ENCODE results near the gene MTMR12.
"Not testable (repeated sequence)": the region's sequence is repeated elsewhere in the genome, so short reads cannot be mapped to it uniquely, and the experiment has no call there.

The MTMR12 gene

DNA sequence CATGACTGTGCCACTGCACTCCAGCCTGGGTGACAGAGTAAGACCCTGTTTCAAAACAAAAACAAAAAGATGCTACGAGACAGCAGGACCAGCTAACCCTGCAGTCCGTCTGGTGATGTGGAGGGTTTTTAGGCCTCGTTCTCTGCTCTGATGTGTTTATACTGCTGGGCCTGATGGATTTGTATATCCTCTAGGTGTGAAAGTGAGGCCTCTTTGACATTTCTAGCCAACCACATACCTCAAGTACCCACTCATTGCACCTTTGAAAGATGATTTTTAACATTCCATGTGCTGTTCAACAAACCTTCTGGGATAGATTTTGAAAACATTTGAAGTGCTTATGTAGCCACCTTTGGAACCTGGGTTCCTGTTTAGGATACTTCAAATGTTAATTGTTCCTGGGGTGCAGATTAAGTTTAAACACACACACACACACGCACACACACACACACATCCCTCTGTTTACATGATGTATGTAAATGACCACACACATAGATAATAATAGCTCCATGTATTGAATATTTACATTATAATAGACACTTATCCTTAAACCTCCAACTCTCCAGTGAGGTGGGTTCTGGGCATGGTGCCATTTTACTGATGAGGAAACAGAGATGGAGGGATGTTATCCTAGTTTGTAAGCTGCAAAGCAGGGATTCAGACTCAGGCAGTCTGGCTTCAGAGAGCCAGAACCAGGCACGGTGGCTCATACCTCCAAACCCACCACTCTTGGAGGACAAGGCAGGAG, 89.8 kb downstream of the MTMR12 start:
- TF ChIP-seq, protein P1, sequence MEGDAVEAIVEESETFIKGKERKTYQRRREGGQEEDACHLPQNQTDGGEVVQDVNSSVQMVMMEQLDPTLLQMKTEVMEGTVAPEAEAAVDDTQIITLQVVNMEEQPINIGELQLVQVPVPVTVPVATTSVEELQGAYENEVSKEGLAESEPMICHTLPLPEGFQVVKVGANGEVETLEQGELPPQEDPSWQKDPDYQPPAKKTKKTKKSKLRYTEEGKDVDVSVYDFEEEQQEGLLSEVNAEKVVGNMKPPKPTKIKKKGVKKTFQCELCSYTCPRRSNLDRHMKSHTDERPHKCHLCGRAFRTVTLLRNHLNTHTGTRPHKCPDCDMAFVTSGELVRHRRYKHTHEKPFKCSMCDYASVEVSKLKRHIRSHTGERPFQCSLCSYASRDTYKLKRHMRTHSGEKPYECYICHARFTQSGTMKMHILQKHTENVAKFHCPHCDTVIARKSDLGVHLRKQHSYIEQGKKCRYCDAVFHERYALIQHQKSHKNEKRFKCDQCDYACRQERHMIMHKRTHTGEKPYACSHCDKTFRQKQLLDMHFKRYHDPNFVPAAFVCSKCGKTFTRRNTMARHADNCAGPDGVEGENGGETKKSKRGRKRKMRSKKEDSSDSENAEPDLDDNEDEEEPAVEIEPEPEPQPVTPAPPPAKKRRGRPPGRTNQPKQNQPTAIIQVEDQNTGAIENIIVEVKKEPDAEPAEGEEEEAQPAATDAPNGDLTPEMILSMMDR (IDR thresholded peaks at IDR 0.05; ENCODE audit: control insufficient read depth, extremely low read depth, insufficient read depth) = no peak
- DNase-seq (ENCODE audit: low read depth) = no peak
- no peak overlapping the region for H3K4me3 ChIP-seq (ENCODE audit: low read depth, low read length)

DNA sequence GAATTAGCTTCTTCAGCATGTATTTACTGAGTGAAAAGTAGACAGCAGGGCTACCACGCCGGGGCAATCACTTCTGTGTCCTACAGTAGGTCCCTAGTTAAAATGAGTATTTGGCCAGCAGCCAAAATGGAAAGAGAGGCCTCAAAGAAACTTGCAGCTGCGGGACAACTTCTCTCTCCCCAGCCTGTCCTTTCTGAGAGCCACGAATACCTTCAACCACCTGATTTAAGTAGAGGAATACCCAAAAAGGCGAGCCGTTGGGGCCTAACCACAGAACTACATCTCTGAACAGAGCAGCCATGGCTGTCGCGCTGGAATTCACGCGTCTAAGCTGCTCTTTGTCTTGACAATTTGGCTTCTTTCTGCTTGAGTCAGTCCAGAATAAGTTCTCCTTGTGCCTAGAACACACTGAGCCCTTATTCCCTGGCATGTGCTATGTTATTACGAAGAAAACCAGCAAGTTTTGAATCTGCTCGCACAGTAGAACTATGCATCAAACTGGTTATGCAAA, 94.8 kb downstream of the MTMR12 start:
- no peak for DNase-seq (ENCODE audit: low read depth)
- TF ChIP-seq, protein P1 (IDR thresholded peaks at IDR 0.05; ENCODE audit: control insufficient read depth, extremely low read depth, insufficient read depth) = no peak
- no peak overlapping the region for H3K4me3 ChIP-seq (ENCODE audit: low read depth, low read length)

DNA sequence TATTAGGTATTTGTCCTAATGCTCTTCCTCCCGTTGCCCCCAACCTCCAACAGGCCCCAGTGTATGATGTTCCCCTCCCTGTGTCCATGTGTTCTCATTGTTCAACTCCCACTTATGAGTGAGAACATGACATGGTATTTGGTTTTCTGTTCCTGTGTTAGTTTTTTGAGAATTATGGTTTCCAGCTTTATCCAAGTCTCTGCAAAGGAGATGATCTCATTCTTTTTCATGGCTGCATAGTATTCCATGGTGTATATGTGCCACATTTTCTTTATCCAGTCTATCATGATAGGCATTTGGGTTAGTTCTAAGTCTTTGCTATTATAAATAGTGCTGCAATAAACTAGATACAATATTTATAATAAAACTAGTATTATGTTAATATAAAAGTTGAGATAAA, 98.4 kb downstream of the MTMR12 start:
- DNase-seq (ENCODE audit: low read depth); H3K4me3 ChIP-seq (ENCODE audit: low read depth, low read length): not testable (repeated sequence)

DNA sequence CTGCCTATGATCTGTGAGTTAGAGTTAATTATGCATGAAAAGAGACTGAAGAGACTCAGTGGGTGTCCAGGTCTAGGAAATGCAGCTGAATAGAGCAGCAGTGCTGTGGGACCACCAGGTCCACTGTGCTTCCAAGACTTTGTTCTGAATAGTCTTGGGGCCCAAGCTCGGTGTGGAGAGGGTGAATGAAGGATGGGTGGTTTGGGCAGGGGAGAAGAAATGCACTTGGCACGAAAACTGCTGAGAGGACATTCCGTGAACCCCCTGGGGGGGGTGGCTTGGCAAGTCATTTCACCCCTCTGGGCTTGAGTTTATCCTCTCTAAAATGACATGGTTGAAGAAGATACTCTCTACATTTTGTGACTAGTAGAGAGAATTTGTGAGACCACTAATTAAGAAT, 102.6 kb downstream of the MTMR12 start:
- no peak for DNase-seq (ENCODE audit: low read depth)
- no peak overlapping the region for H3K4me3 ChIP-seq (ENCODE audit: low read depth, low read length)
- TF ChIP-seq, protein P1 (IDR thresholded peaks at IDR 0.05; ENCODE audit: control insufficient read depth, extremely low read depth, insufficient read depth) = no peak

DNA sequence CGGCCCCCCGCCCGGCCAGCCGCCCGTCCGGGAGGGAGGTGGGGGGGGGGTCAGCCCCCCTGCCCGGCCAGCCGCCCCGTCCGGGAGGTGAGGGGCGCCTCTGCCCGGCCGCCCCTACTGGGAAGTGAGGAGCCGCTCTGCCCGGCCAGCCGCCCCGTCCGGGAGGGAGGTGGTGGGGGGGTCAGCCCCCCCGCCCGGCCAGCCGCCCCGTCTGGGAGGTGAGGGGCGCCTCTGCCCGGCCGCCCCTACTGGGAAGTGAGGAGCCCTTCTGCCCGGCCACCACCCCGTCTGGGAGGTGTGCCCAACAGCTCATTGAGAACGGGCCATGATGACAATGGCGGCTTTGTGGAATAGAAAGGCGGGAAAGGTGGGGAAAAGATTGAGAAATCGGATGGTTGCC, 103.9 kb downstream of the MTMR12 start:
- DNase-seq (ENCODE audit: low read depth); H3K4me3 ChIP-seq (ENCODE audit: low read depth, low read length): not testable (repeated sequence)

DNA sequence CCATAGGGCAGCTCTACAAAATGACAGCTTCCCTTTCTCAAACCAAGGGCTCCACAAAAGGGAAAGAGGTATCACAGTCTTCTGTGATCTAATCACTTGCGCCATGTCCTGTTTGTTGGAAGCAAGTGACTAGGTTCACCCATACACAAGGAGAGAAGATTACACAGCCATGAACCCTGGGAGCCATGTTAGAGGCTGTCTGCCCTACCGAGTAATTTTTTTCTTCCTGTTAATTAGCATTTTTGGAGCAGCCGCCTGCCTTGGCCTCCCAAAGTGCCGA, 105.4 kb downstream of the MTMR12 start:
- no peak for DNase-seq (ENCODE audit: low read depth)
- TF ChIP-seq, protein P1 (IDR thresholded peaks at IDR 0.05; ENCODE audit: control insufficient read depth, extremely low read depth, insufficient read depth) = no peak
- H3K4me3 ChIP-seq (ENCODE audit: low read depth, low read length) = no peak overlapping the region

DNA sequence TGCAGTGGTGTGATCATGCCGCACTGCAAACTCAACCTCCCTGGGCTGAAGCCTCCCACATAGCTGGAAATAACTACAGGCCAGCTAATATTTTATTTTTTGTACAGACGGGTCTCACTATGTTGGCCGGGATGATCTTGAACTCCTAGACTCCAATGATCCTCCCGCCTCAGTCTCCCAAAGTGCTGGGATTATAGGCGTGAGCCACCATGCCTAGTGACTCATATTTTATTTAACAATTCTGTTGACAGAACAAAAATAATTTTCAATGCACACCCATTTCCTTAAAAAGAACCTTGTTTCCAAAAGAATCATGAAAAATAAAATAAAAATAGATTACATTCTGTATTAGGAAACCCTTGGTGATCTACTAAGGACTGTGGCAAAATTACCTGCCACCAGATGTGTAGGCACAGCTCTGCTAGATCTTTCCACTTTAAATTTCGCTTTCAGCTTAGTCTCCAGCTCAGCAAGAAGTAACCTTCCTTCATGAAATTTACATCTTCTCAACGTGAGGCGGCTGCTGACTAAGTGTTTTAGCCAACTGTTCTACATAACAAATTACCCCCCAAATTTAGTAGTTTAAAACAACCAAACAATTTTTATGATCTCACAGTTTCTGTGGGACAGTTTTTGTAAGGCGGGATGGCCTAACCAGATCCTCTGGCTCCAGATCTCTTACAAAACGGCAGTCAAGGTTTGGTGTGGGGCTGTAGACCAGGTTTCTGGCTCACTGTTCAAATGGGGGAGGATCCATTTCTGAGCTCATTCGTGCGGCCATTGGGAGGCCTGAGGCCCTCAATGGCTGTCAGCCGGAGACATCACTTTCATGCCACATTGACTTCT, 106.0 kb downstream of the MTMR12 start:
- H3K4me3 ChIP-seq (ENCODE audit: low read depth, low read length) = no peak overlapping the region
- no peak for DNase-seq (ENCODE audit: low read depth)
- TF ChIP-seq, protein P1 (IDR thresholded peaks at IDR 0.05; ENCODE audit: control insufficient read depth, extremely low read depth, insufficient read depth) = no peak

DNA sequence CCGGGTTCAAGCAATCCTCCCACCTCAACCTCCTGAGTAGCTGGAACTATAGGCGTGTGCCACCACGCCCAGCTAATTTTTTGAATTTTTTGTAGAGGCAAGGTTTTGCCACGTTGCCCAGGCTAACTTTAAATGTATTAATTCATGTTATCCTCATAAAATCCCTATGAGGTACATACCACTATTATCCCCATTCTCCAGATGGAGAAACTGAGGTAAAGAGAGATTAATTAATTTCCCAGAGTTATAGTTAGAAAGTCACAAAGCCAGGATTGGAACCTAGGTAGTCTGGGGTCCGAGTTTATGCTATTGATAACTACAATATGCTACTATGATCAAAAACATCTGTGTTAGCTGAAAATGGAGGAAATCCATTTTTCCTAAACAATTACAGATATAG, 106.7 kb downstream of the MTMR12 start:
- TF ChIP-seq, protein P1 (IDR thresholded peaks at IDR 0.05; ENCODE audit: control insufficient read depth, extremely low read depth, insufficient read depth) = no peak
- H3K4me3 ChIP-seq (ENCODE audit: low read depth, low read length) = no peak overlapping the region
- no peak for DNase-seq (ENCODE audit: low read depth)
